ENCODE measurements around the gene PLEKHM1.

- TF ChIP-seq POLR2A (IDR thresholded peaks at IDR 0.05; ENCODE audit: low read depth, low read length), result no peak
- no peak for TF ChIP-seq NFE2L2 (IDR thresholded peaks at IDR 0.05; ENCODE audit: low read depth, low read length)
- TF ChIP-seq, protein P1, sequence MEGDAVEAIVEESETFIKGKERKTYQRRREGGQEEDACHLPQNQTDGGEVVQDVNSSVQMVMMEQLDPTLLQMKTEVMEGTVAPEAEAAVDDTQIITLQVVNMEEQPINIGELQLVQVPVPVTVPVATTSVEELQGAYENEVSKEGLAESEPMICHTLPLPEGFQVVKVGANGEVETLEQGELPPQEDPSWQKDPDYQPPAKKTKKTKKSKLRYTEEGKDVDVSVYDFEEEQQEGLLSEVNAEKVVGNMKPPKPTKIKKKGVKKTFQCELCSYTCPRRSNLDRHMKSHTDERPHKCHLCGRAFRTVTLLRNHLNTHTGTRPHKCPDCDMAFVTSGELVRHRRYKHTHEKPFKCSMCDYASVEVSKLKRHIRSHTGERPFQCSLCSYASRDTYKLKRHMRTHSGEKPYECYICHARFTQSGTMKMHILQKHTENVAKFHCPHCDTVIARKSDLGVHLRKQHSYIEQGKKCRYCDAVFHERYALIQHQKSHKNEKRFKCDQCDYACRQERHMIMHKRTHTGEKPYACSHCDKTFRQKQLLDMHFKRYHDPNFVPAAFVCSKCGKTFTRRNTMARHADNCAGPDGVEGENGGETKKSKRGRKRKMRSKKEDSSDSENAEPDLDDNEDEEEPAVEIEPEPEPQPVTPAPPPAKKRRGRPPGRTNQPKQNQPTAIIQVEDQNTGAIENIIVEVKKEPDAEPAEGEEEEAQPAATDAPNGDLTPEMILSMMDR (conservative IDR thresholded peaks at IDR 0.05; ENCODE audit: low read depth, low read length), result peak; percentile 89
- TF ChIP-seq MAFK (IDR thresholded peaks at IDR 0.05; ENCODE audit: low read depth, low read length), result no peak
- TF ChIP-seq RAD21 (IDR thresholded peaks at IDR 0.05; ENCODE audit: low read length), result peak; percentile 81
- TF ChIP-seq FOS (IDR thresholded peaks at IDR 0.05; ENCODE audit: low read depth, low read length), result no peak
- peak; percentile 55; the same call in 1 of the 2 replicates for TF ChIP-seq MAZ (IDR thresholded peaks at IDR 0.05; ENCODE audit: borderline replicate concordance, low read depth, low read length)
- TF ChIP-seq, protein P2, sequence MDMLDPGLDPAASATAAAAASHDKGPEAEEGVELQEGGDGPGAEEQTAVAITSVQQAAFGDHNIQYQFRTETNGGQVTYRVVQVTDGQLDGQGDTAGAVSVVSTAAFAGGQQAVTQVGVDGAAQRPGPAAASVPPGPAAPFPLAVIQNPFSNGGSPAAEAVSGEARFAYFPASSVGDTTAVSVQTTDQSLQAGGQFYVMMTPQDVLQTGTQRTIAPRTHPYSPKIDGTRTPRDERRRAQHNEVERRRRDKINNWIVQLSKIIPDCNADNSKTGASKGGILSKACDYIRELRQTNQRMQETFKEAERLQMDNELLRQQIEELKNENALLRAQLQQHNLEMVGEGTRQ (IDR thresholded peaks at IDR 0.05; ENCODE audit: low read depth, low read length), result no peak
- no peak for TF ChIP-seq RFX5 (IDR thresholded peaks at IDR 0.05; ENCODE audit: low read depth, low read length)
- TF ChIP-seq SMC3 (IDR thresholded peaks at IDR 0.05; ENCODE audit: low read depth, low read length), result peak; percentile 58
- TF ChIP-seq CEBPB (IDR thresholded peaks at IDR 0.05; ENCODE audit: low read depth, low read length), result no peak
- TF ChIP-seq CHD1 (IDR thresholded peaks at IDR 0.05; ENCODE audit: low read depth, low read length), result no peak
- TF ChIP-seq, protein P3, sequence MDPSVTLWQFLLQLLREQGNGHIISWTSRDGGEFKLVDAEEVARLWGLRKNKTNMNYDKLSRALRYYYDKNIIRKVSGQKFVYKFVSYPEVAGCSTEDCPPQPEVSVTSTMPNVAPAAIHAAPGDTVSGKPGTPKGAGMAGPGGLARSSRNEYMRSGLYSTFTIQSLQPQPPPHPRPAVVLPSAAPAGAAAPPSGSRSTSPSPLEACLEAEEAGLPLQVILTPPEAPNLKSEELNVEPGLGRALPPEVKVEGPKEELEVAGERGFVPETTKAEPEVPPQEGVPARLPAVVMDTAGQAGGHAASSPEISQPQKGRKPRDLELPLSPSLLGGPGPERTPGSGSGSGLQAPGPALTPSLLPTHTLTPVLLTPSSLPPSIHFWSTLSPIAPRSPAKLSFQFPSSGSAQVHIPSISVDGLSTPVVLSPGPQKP (IDR thresholded peaks at IDR 0.05; ENCODE audit: borderline replicate concordance, low read depth, low read length), result no peak
- no peak for TF ChIP-seq MXI1 (IDR thresholded peaks at IDR 0.05; ENCODE audit: borderline replicate concordance, low read depth, low read length)
These were observed 95.5 kb downstream of the PLEKHM1 start for GRCh38 chr17:45394913-45395568.
